ENCODE measurements around the gene RUFY4.

The RUFY4 gene

DNA sequence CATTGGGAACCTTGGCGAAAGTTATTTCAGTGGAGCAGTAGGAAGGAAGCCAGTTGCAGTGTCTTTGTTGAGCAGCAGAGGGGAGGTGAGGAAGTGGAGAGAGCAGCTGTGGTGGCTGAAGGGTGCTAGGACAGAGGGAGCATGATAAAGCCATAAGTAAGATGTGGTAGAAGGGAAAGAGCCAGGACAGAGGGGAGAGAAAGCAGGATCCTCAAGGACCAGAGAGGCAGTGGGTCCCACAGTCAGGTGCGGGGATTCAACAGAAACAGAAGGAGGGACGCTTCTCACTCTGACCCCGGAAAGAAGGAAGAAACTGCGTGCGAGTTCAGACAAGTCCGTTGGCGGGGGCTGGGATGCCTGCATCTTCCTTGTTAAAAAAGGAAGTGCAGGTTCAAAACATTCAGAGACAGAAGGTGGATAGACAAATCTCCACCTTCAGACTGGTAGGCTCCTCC, 56.6 kb downstream of the RUFY4 start, which contains the start of gene CXCR2:
Gene CXCR2 (plus strand): TSS at position 403 of the 455 bp plus-strand sequence. CDS start 8,774 bp downstream, outside the sequence.
- no peak for DNase-seq (ENCODE audit: low read depth)
- H3K4me3 ChIP-seq (ENCODE audit: low read depth, low read length): no peak within 1 kb of the TSS
- in situ Hi-C loops (cut with HindIII; ENCODE audit: low sequenced_read_pairs): no loop called here
- TF ChIP-seq, protein P1, sequence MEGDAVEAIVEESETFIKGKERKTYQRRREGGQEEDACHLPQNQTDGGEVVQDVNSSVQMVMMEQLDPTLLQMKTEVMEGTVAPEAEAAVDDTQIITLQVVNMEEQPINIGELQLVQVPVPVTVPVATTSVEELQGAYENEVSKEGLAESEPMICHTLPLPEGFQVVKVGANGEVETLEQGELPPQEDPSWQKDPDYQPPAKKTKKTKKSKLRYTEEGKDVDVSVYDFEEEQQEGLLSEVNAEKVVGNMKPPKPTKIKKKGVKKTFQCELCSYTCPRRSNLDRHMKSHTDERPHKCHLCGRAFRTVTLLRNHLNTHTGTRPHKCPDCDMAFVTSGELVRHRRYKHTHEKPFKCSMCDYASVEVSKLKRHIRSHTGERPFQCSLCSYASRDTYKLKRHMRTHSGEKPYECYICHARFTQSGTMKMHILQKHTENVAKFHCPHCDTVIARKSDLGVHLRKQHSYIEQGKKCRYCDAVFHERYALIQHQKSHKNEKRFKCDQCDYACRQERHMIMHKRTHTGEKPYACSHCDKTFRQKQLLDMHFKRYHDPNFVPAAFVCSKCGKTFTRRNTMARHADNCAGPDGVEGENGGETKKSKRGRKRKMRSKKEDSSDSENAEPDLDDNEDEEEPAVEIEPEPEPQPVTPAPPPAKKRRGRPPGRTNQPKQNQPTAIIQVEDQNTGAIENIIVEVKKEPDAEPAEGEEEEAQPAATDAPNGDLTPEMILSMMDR (IDR thresholded peaks at IDR 0.05; ENCODE audit: low read depth, low read length, missing control alignments): no peak

DNA sequence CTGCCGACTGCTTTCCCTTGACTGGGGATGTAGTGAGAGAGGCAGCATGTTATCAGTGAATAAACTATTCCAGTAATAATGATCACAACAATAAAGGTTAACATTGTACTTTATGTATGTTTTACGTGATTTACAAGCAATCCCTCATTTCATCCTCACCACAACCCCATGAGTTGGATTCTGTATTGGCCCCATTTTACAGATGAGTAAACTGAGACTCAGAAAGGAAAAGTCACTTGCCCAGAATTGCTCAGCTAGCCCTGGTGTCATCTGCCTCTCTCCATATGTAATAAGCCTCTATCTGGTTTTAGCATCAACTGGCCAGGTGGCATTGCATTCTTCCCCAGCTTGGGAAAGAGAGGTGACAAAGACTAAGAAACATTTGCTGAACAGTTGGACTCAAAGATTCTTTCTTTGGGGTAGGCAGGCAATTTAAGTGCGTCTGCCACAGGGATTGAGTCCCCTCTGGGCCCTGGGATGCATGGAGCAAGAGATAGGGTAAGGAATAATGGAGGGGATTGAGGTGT, 58.9 kb downstream of the RUFY4 start:
- TF ChIP-seq, protein P1 (IDR thresholded peaks at IDR 0.05; ENCODE audit: low read depth, low read length, missing control alignments): no peak
- DNase-seq (ENCODE audit: low read depth): no peak
- in situ Hi-C loops (cut with HindIII; ENCODE audit: low sequenced_read_pairs): no loop called here
- H3K4me3 ChIP-seq (ENCODE audit: low read depth, low read length): no peak overlapping the region

DNA sequence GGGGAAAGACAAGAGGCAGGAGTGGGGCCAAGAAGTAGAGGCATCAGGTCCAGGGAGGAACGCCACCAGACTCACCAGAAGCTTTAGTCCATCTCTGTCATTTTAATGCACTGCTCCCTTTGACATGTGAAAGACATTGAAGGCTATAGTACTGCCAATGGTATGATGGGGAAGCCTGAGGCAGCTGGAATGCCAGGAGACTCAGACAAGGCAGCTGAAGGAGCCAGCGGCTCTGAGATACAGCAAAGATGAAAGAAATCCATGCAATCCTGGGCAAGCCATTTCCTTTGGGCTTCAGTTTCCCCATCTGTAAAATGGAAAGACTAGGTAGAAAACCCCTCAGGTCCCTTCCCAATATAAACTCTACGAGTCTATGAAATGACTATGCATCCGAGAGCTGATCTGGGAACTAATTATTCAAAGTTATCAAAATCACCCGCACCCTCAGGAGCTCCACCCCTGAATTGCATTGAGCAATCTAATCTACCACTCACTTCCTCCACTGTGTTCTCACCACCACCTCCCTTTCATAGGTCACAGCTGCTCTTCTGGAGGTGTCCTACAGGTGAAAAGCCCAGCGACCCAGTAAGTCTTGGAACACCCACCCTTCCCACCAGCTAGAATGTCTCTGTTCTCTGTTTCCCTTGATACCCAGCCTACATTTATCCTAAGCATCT, 59.9 kb downstream of the RUFY4 start:
- no peak for DNase-seq (ENCODE audit: low read depth)
- TF ChIP-seq, protein P1 (IDR thresholded peaks at IDR 0.05; ENCODE audit: low read depth, low read length, missing control alignments): no peak
- H3K4me3 ChIP-seq (ENCODE audit: low read depth, low read length): no peak overlapping the region
- in situ Hi-C loops (cut with HindIII; ENCODE audit: low sequenced_read_pairs): no loop called here

DNA sequence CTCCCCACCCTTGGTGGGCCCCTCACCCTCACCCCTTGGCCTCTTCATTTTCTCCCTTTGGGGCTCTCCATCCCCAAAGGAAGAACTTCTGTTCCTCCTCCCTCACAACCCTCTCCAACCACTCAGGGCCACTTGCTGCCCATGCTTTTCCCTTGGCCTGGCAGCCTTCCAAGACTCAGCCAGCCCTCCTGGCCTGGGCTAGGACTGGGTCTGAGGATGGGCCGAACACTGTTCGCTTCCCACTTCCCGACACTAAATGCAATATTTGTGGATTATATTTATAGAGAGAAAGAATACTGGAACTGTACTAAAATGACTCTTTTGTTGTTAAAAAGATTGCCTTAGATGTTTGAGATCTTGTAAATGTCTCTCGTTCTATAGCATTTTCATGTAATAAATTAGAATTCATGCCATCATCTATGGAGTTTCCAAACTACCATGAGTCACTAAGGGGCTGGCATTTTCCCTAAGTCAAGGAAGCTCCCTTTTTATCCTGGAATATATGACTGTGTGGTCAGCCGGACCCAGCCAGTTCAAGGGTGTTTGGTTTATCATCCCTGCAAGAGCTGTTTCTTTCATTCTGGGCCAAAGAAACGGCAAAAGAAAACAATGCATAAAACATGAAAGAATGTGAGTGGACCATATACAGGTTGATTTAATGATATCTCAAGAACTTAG, 60.5 kb downstream of the RUFY4 start:
- TF ChIP-seq, protein P1 (IDR thresholded peaks at IDR 0.05; ENCODE audit: low read depth, low read length, missing control alignments): no peak
- in situ Hi-C loops (cut with HindIII; ENCODE audit: low sequenced_read_pairs): no loop called here
- no peak for DNase-seq (ENCODE audit: low read depth)
- H3K4me3 ChIP-seq (ENCODE audit: low read depth, low read length): no peak overlapping the region

DNA sequence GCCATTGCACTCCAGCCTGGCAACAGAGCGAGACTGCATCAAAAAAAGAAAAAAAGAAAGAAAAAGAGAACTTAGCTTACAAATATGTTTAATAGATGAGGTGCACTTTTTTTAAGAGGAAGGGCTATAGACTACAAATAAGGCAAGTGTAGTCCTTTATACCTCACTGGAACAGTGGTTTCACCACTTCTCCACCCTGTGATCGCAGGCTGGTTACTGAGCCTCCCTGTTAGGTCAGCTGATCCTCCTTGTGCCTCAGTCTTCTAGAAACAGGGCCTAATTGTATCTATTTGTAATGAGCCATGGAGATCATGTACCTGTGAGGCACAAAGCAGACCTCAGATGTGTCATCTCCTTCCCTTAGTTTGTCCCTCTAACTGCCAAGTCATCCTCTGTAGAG, 61.3 kb downstream of the RUFY4 start:
- in situ Hi-C loops (cut with HindIII; ENCODE audit: low sequenced_read_pairs): no loop called here
- H3K4me3 ChIP-seq (ENCODE audit: low read depth, low read length): no peak overlapping the region
- no peak for DNase-seq (ENCODE audit: low read depth)
- TF ChIP-seq, protein P1 (IDR thresholded peaks at IDR 0.05; ENCODE audit: low read depth, low read length, missing control alignments): no peak

DNA sequence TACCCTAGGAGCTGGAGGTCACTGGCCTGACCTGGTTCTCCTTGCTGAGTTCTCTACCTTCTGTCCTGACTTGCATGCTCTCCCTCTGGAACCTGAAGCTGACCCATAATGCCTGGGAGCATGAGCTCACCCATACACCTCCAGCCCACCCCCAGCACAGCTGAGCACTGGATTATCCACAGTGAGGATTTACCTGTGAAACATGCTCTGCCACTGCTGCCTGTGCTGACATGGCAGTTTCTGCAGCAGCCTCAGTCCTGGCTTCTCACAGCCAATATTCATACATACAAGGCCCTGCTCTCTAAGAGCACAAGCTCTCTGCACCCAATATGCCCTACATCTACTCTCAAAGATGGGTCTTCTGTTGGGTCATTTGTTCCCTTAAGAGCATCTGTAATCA, 61.8 kb downstream of the RUFY4 start:
- DNase-seq (ENCODE audit: low read depth): no peak
- in situ Hi-C loops (cut with HindIII; ENCODE audit: low sequenced_read_pairs): no loop called here
- no peak overlapping the region for H3K4me3 ChIP-seq (ENCODE audit: low read depth, low read length)
- TF ChIP-seq, protein P1 (IDR thresholded peaks at IDR 0.05; ENCODE audit: low read depth, low read length, missing control alignments): no peak

Measured in astrocyte of the cerebellum (primary cell).